H9 (cell line): ENCODE data around the gene DUS2. TPM values are rescaled to one million over a fixed set of nuclear protein-coding genes. Genes with fewer than 3 reads are reported as not detected.

ENCODE experiments used
- DNase-seq: peaks from one replicate; pipeline ENCODE4 v3.0.0-alpha.2; 2017
- H2AFZ ChIP-seq: one replicate; pipeline ENCODE4 v1.6.1; 2013; ENCODE audit warnings: mild to moderate bottlenecking, low read length, control low read depth, moderate library complexity
- H2AK5ac ChIP-seq: 2 replicates; pipeline ENCODE4 v1.6.1; 2013; ENCODE audit warnings: low read length, control low read depth, mixed read lengths; ENCODE audit not compliant: insufficient read length
- H2BK120ac ChIP-seq: one replicate; pipeline ENCODE4 v1.6.1; 2013; ENCODE audit warnings: low read depth, mild to moderate bottlenecking, low read length, control low read depth, inconsistent platforms; ENCODE audit not compliant: poor library complexity, severe bottlenecking
- H2BK12ac ChIP-seq: 2 replicates; pipeline ENCODE4 v1.6.1; 2013; ENCODE audit warnings: low read length, control low read depth, mixed read lengths, low read depth; ENCODE audit not compliant: insufficient read length
- H2BK15ac ChIP-seq: 2 replicates; pipeline ENCODE4 v1.6.1; 2013; ENCODE audit warnings: low read depth, low read length, control low read depth
- H2BK20ac ChIP-seq: one replicate; pipeline ENCODE4 v1.6.1; 2013; ENCODE audit warnings: low read depth, mild to moderate bottlenecking, low read length, control low read depth, inconsistent platforms; ENCODE audit not compliant: poor library complexity, severe bottlenecking
- H2BK5ac ChIP-seq: 2 replicates; pipeline ENCODE4 v1.6.1; 2013; ENCODE audit warnings: low read length, control low read depth, mixed read lengths; ENCODE audit not compliant: insufficient read length
- H3K14ac ChIP-seq: 2 replicates; pipeline ENCODE4 v1.6.1; 2013; ENCODE audit warnings: low read length, control low read depth; ENCODE audit not compliant: insufficient read depth
- H3K18ac ChIP-seq: 2 replicates; pipeline ENCODE4 v1.6.1; 2013; ENCODE audit warnings: low read depth, mild to moderate bottlenecking, mixed read lengths, low read length, control low read depth; ENCODE audit not compliant: insufficient read length
- H3K23ac ChIP-seq: 2 replicates; pipeline ENCODE4 v1.6.1; 2013; ENCODE audit warnings: low read length, control low read depth, mixed read lengths, low read depth; ENCODE audit not compliant: insufficient read length
- H3K23me2 ChIP-seq: 2 replicates; pipeline ENCODE4 v1.6.1; 2013; ENCODE audit warnings: low read depth, mild to moderate bottlenecking, mixed read lengths, low read length, control low read depth; ENCODE audit not compliant: insufficient read length, poor library complexity, severe bottlenecking
- H3K27ac ChIP-seq: 2 replicates; pipeline ENCODE4 v1.5.1; 2013; ENCODE audit warnings: low read length, control low read depth, mixed read lengths, low read depth; ENCODE audit not compliant: insufficient read length
- H3K27me3 ChIP-seq: 2 replicates; pipeline ENCODE4 v1.6.1; 2013; ENCODE audit warnings: low read length, control low read depth, inconsistent platforms; ENCODE audit not compliant: insufficient read depth
- H3K4ac ChIP-seq: 2 replicates; pipeline ENCODE4 v1.6.1; 2013; ENCODE audit warnings: low read depth, mild to moderate bottlenecking, control low read depth, inconsistent platforms, low read length, moderate library complexity
- H3K4me1 ChIP-seq: 2 replicates; pipeline ENCODE4 v1.6.1; 2013; ENCODE audit warnings: low read length, control low read depth, inconsistent platforms; ENCODE audit not compliant: insufficient read depth
- H3K4me2 ChIP-seq: 2 replicates; pipeline ENCODE4 v1.6.1; 2013; ENCODE audit warnings: low read length, control low read depth, mixed read lengths; ENCODE audit not compliant: insufficient read length, insufficient read depth
- H3K56ac ChIP-seq: 2 replicates; pipeline ENCODE4 v1.6.1; 2013; ENCODE audit warnings: low read depth, mild to moderate bottlenecking, mixed read lengths, low read length, control low read depth; ENCODE audit not compliant: insufficient read length
- H3K79me1 ChIP-seq: 2 replicates; pipeline ENCODE4 v1.6.1; 2013; ENCODE audit warnings: low read depth, mild to moderate bottlenecking, moderate library complexity, low read length, control low read depth, inconsistent platforms; ENCODE audit not compliant: insufficient read depth, poor library complexity, severe bottlenecking
- H3K79me2 ChIP-seq: 2 replicates; pipeline ENCODE4 v1.6.1; 2013; ENCODE audit warnings: low read length, control low read depth, inconsistent platforms; ENCODE audit not compliant: insufficient read depth
- H3K9ac ChIP-seq: 2 replicates; pipeline ENCODE4 v1.6.1; 2013; ENCODE audit warnings: low read length, control low read depth, mixed read lengths; ENCODE audit not compliant: insufficient read length; ENCODE audit errors: extremely low read depth
- H3K9me3 ChIP-seq: one replicate; pipeline ENCODE4 v1.6.1; 2013; ENCODE audit warnings: low read depth, low read length, inconsistent platforms; ENCODE audit not compliant: control insufficient read depth
- H3T11ph ChIP-seq: one replicate; pipeline ENCODE4 v1.6.1; 2013; ENCODE audit warnings: mild to moderate bottlenecking, low read length, control low read depth, inconsistent platforms
- H4K20me1 ChIP-seq: one replicate; pipeline ENCODE4 v1.6.1; 2013; ENCODE audit not compliant: control insufficient read depth, insufficient read length, insufficient read depth
- H4K5ac ChIP-seq: 2 replicates; pipeline ENCODE4 v1.6.1; 2013; ENCODE audit warnings: low read depth, mild to moderate bottlenecking, mixed read lengths, low read length, control low read depth; ENCODE audit not compliant: insufficient read length
- H4K8ac ChIP-seq: replicated peaks from 2 replicates; pipeline ENCODE4 v1.6.1; 2013; ENCODE audit warnings: low read length, control low read depth, mixed read lengths, low read depth; ENCODE audit not compliant: insufficient read length
- H4K91ac ChIP-seq: 2 replicates; pipeline ENCODE4 v1.6.1; 2013; ENCODE audit warnings: low read depth, mild to moderate bottlenecking, moderate library complexity, mixed read lengths, low read length, control low read depth; ENCODE audit not compliant: insufficient read length
- H3K27ac Mint-ChIP-seq, 3 experiments: 2 replicates in 2 of 3; 3 replicates in 1 of 3; pipeline ENCODE4 v1.8.0; 2020 to 2021; ENCODE audit warnings: mixed read lengths in 3 of 3, mild to moderate bottlenecking in 1 of 3, moderate library complexity in 1 of 3
- H3K27me3 Mint-ChIP-seq: 2 replicates; pipeline ENCODE4 v1.8.0; 2021; ENCODE audit warnings: low read depth, mild to moderate bottlenecking, moderate library complexity, mixed read lengths
- H3K36me3 Mint-ChIP-seq, 3 experiments: 2 replicates in 2 of 3; 3 replicates in 1 of 3; pipeline ENCODE4 v1.8.0; 2020 to 2021; ENCODE audit warnings: low read depth in 3 of 3, mixed read lengths in 3 of 3; ENCODE audit not compliant: insufficient read depth in 1 of 3
- H3K4me1 Mint-ChIP-seq, 2 experiments: 2 replicates each; pipeline ENCODE4 v1.8.0; 2020; ENCODE audit warnings: mixed read lengths in 2 of 2
- H3K4me3 Mint-ChIP-seq, 2 experiments: 2 replicates in 1 of 2; 3 replicates in 1 of 2; pipeline ENCODE4 v1.8.0; 2020 to 2021; ENCODE audit warnings: mild to moderate bottlenecking in 2 of 2, mixed read lengths in 2 of 2, moderate library complexity in 1 of 2
- H3K9me3 Mint-ChIP-seq, 2 experiments: 2 replicates in 1 of 2; 3 replicates in 1 of 2; pipeline ENCODE4 v1.8.0; 2020; ENCODE audit warnings: mild to moderate bottlenecking in 2 of 2, mixed read lengths in 2 of 2, moderate library complexity in 1 of 2
- WGBS: extraction: QIAGEN DNeasy Blood & Tissue Kit; methylation state at CpG from one replicate; pipeline ENCODE4 v1.1.7; 2013; ENCODE audit warnings: missing lambda C conversion rate, low lambda C conversion rate, mixed read lengths; ENCODE audit not compliant: insufficient read length; ENCODE audit errors: extremely low coverage; 5-methylcytosine and 5-hydroxymethylcytosine counted together
- total RNA-seq: library from RNA; stranded (reverse); gene quantifications from 2 replicates; pipeline ENCODE4 v1.2.1, GENCODE V29; 2021
- TF ChIP-seq, protein P1 (sequence below): fragments of 200-600 bp; sonication (generic); conservative IDR thresholded peaks from 3 replicates; pipeline ENCODE4 v1.8.0; 2021; ENCODE audit warnings: antibody characterized with exemption, mild to moderate bottlenecking

Gene DUS2
- total RNA-seq, 1 experiment from 2014 or later, result 28.5 TPM

DNA sequence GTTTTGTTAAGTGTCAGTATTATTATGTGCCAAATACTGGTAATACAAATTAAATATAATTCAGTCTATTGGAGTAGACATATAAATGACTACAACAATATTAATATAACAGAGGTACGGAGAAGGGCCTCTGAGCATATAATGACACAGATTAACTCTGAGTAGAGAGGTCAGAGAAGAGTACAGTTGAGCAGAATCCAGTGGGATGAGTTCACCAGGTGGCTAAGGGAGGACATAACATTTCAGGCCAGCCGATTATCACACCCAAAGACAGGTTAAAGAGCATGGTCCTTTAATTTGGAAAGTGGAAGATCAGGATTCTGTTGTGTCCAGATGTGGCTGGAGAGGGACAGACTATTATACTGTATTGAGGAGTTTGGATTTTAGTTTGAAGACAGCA is 73.4 kb downstream of the DUS2 start:
- Histone ChIP-seq H2BK15ac (no peak overlapping the region), H3K4ac (no peak overlapping the region), H3K79me2 (peaks cover 22% of the 10 kb centered on the region; the same call in 1 of the 2 replicates), H3K27me3 (no peaks in the 10 kb centered on the region), H3K9ac (no peak overlapping the region), H3K27ac (no peak overlapping the region), H2BK5ac (no peak overlapping the region), H3K23ac (no peak overlapping the region), H4K8ac (no peak overlapping the region), H4K5ac (no peak overlapping the region), H3K23me2 (no peaks in the 10 kb centered on the region), H2BK120ac (no peak overlapping the region), H3K56ac (no peak overlapping the region), H2AFZ (no peak overlapping the region), H3K4me1 (peaks cover 6% of the 10 kb centered on the region; the same call in 1 of the 2 replicates), H2BK12ac (no peak overlapping the region), H3K9me3 (no peaks in the 10 kb centered on the region), H3K4me2 (no peak overlapping the region), H2BK20ac (no peak overlapping the region), H3K79me1 (peaks cover 7% of the 10 kb centered on the region), H4K20me1 (no peaks in the 10 kb centered on the region), H3T11ph (no peak overlapping the region), H3K14ac (no peak overlapping the region), H3K18ac (no peak overlapping the region), H4K91ac (no peak overlapping the region), H2AK5ac (no peak overlapping the region)
- TF ChIP-seq, protein P1, sequence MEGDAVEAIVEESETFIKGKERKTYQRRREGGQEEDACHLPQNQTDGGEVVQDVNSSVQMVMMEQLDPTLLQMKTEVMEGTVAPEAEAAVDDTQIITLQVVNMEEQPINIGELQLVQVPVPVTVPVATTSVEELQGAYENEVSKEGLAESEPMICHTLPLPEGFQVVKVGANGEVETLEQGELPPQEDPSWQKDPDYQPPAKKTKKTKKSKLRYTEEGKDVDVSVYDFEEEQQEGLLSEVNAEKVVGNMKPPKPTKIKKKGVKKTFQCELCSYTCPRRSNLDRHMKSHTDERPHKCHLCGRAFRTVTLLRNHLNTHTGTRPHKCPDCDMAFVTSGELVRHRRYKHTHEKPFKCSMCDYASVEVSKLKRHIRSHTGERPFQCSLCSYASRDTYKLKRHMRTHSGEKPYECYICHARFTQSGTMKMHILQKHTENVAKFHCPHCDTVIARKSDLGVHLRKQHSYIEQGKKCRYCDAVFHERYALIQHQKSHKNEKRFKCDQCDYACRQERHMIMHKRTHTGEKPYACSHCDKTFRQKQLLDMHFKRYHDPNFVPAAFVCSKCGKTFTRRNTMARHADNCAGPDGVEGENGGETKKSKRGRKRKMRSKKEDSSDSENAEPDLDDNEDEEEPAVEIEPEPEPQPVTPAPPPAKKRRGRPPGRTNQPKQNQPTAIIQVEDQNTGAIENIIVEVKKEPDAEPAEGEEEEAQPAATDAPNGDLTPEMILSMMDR, result no peak
- H3K27ac Mint-ChIP-seq, result no peak overlapping the region; a peak in 1 of 7 replicates
- H3K36me3 Mint-ChIP-seq, result 0 out of 7 replicates have a peak, but pooled peaks cover 0 to 2% (median 0%) of the 10 kb centered on the region in 3 experiments
- no peaks in the 10 kb centered on the region for H3K9me3 Mint-ChIP-seq
- WGBS, result no CpG with 5 or more reads among the region's 2 CpGs
- H3K27me3 Mint-ChIP-seq, result no peaks in the 10 kb centered on the region
- peaks cover 25 to 32% of the 10 kb centered on the region in 2 experiments for H3K4me1 Mint-ChIP-seq
- no peak overlapping the region for H3K4me3 Mint-ChIP-seq
- no peak for DNase-seq
